Mesendoderm (in vitro differentiated cells): Measurements from ENCODE around the gene HELZ.

Experiments used
- DNase-seq: peaks from one replicate; pipeline ENCODE4 v3.0.0; 2013
- H2AK5ac ChIP-seq: 2 replicates; pipeline ENCODE4 v1.6.1; 2013; ENCODE audit warnings: low read length, inconsistent platforms
- H2BK120ac ChIP-seq: 2 replicates; pipeline ENCODE4 v1.6.1; 2013; ENCODE audit warnings: low read depth, mild to moderate bottlenecking, low read length, moderate library complexity, mixed read lengths
- H2BK15ac ChIP-seq: replicated peaks from 2 replicates; pipeline ENCODE4 v1.6.1; 2013; ENCODE audit warnings: low read depth, mild to moderate bottlenecking, moderate library complexity
- H2BK5ac ChIP-seq: 2 replicates; pipeline ENCODE4 v1.6.1; 2013; ENCODE audit warnings: low read length, inconsistent platforms
- H3K18ac ChIP-seq: 2 replicates; pipeline ENCODE4 v1.6.1; 2013; ENCODE audit warnings: mild to moderate bottlenecking, low read length, mixed read lengths
- H3K23ac ChIP-seq: one replicate; pipeline ENCODE4 v1.6.1; 2013; ENCODE audit warnings: low read length
- H3K27ac ChIP-seq: 2 replicates; pipeline ENCODE4 v1.5.1; 2013; ENCODE audit warnings: low read depth, mild to moderate bottlenecking, inconsistent platforms, low read length, moderate library complexity
- H3K27me3 ChIP-seq: 2 replicates; pipeline ENCODE4 v1.6.1; 2013; ENCODE audit warnings: low read length, control low read depth, mild to moderate bottlenecking, inconsistent platforms; ENCODE audit not compliant: insufficient read depth, poor library complexity
- H3K36me3 ChIP-seq: 2 replicates; pipeline ENCODE4 v1.6.1; 2013; ENCODE audit warnings: low read length, inconsistent platforms; ENCODE audit not compliant: control insufficient read depth, insufficient read depth
- H3K4ac ChIP-seq: one replicate; pipeline ENCODE4 v1.6.1; 2013; ENCODE audit warnings: low read depth, mild to moderate bottlenecking, low read length, moderate library complexity
- H3K4me1 ChIP-seq: 2 replicates; pipeline ENCODE4 v1.6.1; 2013; ENCODE audit warnings: low read depth, low read length, inconsistent platforms; ENCODE audit not compliant: control insufficient read depth
- H3K4me2 ChIP-seq: 2 replicates; pipeline ENCODE4 v1.6.1; 2013; ENCODE audit warnings: low read length
- H3K4me3 ChIP-seq: 2 replicates; pipeline ENCODE4 v1.5.1; 2013; ENCODE audit warnings: mild to moderate bottlenecking, low read length
- H3K56ac ChIP-seq: one replicate; pipeline ENCODE4 v1.6.1; 2013; ENCODE audit warnings: low read length
- H3K79me1 ChIP-seq: 2 replicates; pipeline ENCODE4 v1.6.1; 2013; ENCODE audit warnings: low read length, inconsistent platforms
- H3K79me2 ChIP-seq: 2 replicates; pipeline ENCODE4 v1.6.1; 2013; ENCODE audit warnings: mild to moderate bottlenecking, low read length; ENCODE audit not compliant: control insufficient read depth, insufficient read depth
- H3K9ac ChIP-seq: 2 replicates; pipeline ENCODE4 v1.6.1; 2013; ENCODE audit warnings: low read length, inconsistent platforms
- H4K5ac ChIP-seq: one replicate; pipeline ENCODE4 v1.6.1; 2013; ENCODE audit warnings: low read length
- H4K8ac ChIP-seq: one replicate; pipeline ENCODE4 v1.6.1; 2013; ENCODE audit warnings: low read depth, mild to moderate bottlenecking, control low read depth, low read length, moderate library complexity
- WGBS: extraction: QIAGEN DNeasy Blood & Tissue Kit; methylation state at CpG from one replicate; pipeline ENCODE4 v1.1.7; 2013; ENCODE audit warnings: low lambda C conversion rate, missing lambda C conversion rate; ENCODE audit not compliant: insufficient coverage; ENCODE audit errors: extremely low coverage; 5-methylcytosine and 5-hydroxymethylcytosine counted together

Gene HELZ

DNA sequence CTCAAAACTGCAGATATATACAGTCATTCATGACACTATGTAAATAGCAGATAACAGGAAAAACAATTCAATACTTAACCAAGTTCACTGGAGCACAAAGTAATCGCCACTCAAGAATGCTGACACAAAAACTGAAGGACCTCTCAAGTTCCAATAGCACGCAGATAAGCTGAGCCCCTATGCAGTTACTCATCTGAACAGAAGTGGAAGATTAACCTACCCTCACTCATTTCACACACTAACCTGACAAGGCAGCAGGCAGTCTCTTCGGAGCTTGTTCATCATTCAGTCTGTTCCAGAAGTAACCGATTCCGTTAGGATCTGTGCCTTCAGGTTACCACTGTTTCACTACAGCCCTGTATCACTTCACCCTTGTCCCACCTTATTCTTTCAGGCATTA, 6.0 kb downstream of the HELZ start:
- peaks cover 1% of the 10 kb centered on the region for H3K36me3 ChIP-seq

DNA sequence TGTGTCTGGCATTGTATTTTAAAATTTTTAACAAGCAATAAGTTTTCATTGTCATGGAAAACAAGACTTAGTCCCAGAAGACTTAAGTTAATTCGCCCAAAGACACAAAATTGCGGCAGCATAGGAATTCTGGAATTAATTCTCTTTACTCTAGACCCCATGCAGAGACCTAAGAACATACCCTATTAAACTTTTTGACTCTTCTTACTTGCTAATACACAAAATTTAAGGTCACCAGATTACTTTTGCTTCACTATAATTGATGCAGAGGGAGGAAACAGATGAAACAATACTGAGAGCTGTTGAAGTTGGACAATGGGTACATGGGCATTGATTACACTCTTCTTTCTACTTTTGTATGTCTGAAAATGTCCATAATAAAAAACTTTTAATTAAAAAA, 12.6 kb downstream of the HELZ start:
- Histone ChIP-seq H4K5ac (no peak overlapping the region), H4K8ac (no peak overlapping the region), H3K4ac (no peak overlapping the region), H3K27ac (no peak overlapping the region), H3K23ac (no peak overlapping the region), H3K4me3 (no peak overlapping the region), H3K9ac (no peak overlapping the region), H3K36me3 (peaks cover 1% of the 10 kb centered on the region), H2BK15ac (no peak overlapping the region), H2BK120ac (no peak overlapping the region), H3K27me3 (no peaks in the 10 kb centered on the region), H2AK5ac (no peak overlapping the region), H3K4me2 (no peak overlapping the region), H3K18ac (no peak overlapping the region), H3K4me1 (no peaks in the 10 kb centered on the region), H2BK5ac (no peak overlapping the region), H3K79me2 (peaks cover 7% of the 10 kb centered on the region), H3K79me1 (peaks cover 6% of the 10 kb centered on the region), H3K56ac (no peak overlapping the region)
- no CpG with 5 or more reads among the region's 2 CpGs for WGBS
- DNase-seq = no peak

More for the DNA sequence above, 6.0 kb downstream of the HELZ start:
- Histone ChIP-seq H3K4me2 (no peak overlapping the region), H2BK120ac (no peak overlapping the region), H3K9ac (no peak overlapping the region), H3K27ac (no peak overlapping the region), H3K4ac (no peak overlapping the region), H3K23ac (no peak overlapping the region), H2BK15ac (no peak overlapping the region), H4K8ac (no peak overlapping the region), H3K4me1 (peaks cover 1% of the 10 kb centered on the region), H3K79me1 (peaks cover 9% of the 10 kb centered on the region), H2AK5ac (no peak overlapping the region), H3K4me3 (no peak overlapping the region), H3K79me2 (peaks cover 15% of the 10 kb centered on the region), H3K18ac (no peak overlapping the region), H2BK5ac (no peak overlapping the region), H4K5ac (no peak overlapping the region), H3K56ac (no peak overlapping the region), H3K27me3 (no peaks in the 10 kb centered on the region)
- no CpG with 5 or more reads among the region's 5 CpGs for WGBS
- DNase-seq = no peak

DNA sequence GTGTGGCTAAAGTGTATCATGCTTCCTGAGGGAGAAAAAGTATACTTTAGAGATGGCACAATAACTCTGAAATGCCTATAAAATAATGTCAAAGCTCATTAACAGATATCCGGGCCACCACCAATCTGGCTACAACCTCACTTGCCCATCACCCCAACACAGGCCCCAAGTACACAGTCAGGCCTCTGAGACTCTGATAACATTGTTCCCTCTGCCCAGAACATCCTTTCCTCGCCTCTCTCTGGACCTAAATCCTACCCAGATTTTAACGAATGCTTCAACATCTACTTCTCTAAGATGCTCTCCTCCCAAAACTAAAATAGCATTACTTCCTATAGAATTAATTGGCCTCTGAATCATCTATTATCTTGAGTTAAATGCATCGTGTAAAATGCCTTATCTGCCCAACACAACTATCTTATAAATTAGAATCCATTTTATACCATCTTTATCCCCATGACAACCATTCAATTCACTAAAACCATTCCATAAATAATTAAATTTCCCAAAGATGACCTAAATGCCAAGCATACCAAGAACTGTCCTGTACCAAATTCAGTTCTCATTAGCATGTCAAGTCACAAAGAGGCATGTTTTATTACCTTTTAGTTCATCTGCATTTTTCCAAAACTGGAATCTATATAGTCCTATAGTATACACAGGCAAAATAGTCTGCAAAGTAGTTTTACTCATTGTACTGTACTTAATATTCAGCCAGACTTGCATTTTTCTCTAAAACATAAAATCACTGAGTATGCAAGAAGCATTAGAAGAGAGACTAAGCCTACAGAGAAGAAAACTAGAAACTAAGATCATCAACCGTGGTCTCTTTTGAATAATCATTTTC, 15.7 kb downstream of the HELZ start:
- peaks cover 5% of the 10 kb centered on the region for H3K79me2 ChIP-seq
- H4K8ac ChIP-seq = no peak overlapping the region
- H2BK5ac ChIP-seq = no peak overlapping the region
- H3K9ac ChIP-seq = no peak overlapping the region
- no peak overlapping the region for H2BK120ac ChIP-seq
- H2AK5ac ChIP-seq = no peak overlapping the region
- no peak for DNase-seq
- H3K27ac ChIP-seq = no peak overlapping the region
- H4K5ac ChIP-seq = no peak overlapping the region
- H3K36me3 ChIP-seq = no peaks in the 10 kb centered on the region
- no peak overlapping the region for H3K56ac ChIP-seq
- no peak overlapping the region for H3K18ac ChIP-seq
- peaks cover 5% of the 10 kb centered on the region for H3K79me1 ChIP-seq
- H3K4ac ChIP-seq = no peak overlapping the region
- WGBS = no CpG with 5 or more reads among the region's 5 CpGs
- no peak overlapping the region for H2BK15ac ChIP-seq
- H3K27me3 ChIP-seq = no peaks in the 10 kb centered on the region
- H3K4me1 ChIP-seq = no peaks in the 10 kb centered on the region
- H3K23ac ChIP-seq = no peak overlapping the region
- no peak overlapping the region for H3K4me2 ChIP-seq
- no peak overlapping the region for H3K4me3 ChIP-seq

DNA sequence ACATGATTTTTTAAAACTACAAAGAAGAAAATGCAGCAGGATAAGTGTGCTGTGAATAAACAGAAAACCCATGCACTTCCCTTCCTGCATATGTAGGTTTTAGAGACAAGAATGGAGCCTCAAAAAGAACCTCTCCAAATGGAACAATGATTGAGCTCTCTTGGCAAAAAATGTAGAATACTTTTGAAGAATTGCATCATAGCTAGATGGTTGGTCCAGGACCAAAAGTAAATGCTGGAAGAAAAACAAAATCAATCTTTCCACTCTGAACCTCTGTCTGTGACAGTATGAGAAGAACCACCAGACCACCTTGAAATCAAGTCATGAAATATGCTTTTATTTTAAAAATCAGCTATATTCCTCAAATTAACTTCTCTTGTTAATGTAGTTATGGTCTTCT, 17.5 kb downstream of the HELZ start:
- Histone ChIP-seq H3K56ac (no peak overlapping the region), H3K23ac (no peak overlapping the region), H3K4me1 (peaks cover 2% of the 10 kb centered on the region), H4K5ac (no peak overlapping the region), H3K27me3 (no peaks in the 10 kb centered on the region), H3K4me3 (no peak overlapping the region), H3K27ac (no peak overlapping the region), H3K18ac (no peak overlapping the region), H3K79me2 (peaks cover 7% of the 10 kb centered on the region), H3K36me3 (no peaks in the 10 kb centered on the region), H3K4ac (no peak overlapping the region), H3K79me1 (peaks cover 12% of the 10 kb centered on the region), H3K4me2 (no peak overlapping the region), H2AK5ac (no peak overlapping the region), H4K8ac (no peak overlapping the region), H3K9ac (no peak overlapping the region), H2BK120ac (no peak overlapping the region), H2BK15ac (no peak overlapping the region), H2BK5ac (no peak overlapping the region)
- DNase-seq = no peak

DNA sequence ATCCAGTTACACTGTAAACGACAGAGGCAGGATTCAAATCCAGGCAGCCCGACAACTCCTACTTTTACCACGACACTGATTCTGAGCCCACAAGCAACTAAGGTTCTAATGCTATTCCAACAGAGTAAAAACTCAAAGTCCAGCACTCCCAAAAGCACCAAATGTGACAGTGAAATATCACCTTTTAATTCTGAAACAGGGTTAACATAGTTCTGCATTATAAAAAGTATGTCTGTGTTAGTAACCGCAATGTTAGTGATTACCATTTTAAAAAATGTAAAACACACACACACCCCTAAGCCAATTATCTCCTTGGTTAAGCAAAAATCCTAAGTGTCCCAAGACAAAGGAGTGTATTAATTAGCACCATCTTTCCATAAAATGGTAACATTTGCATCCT, 19.7 kb downstream of the HELZ start:
- H3K9ac ChIP-seq = no peak overlapping the region
- no CpG with 5 or more reads among the region's 4 CpGs for WGBS
- no peak overlapping the region for H2AK5ac ChIP-seq
- H3K23ac ChIP-seq = no peak overlapping the region
- H4K5ac ChIP-seq = no peak overlapping the region
- H3K4me3 ChIP-seq = no peak overlapping the region
- H4K8ac ChIP-seq = no peak overlapping the region
- H3K27me3 ChIP-seq = no peaks in the 10 kb centered on the region
- no peak overlapping the region for H2BK120ac ChIP-seq
- H3K4me1 ChIP-seq = peaks cover 3% of the 10 kb centered on the region
- H2BK15ac ChIP-seq = no peak overlapping the region
- no peak overlapping the region for H3K4ac ChIP-seq
- H3K79me2 ChIP-seq = peaks cover 12% of the 10 kb centered on the region
- no peaks in the 10 kb centered on the region for H3K36me3 ChIP-seq
- no peak overlapping the region for H3K18ac ChIP-seq
- H3K79me1 ChIP-seq = peaks cover 13% of the 10 kb centered on the region
- no peak overlapping the region for H3K27ac ChIP-seq
- H2BK5ac ChIP-seq = no peak overlapping the region
- H3K56ac ChIP-seq = no peak overlapping the region
- no peak overlapping the region for H3K4me2 ChIP-seq
- no peak for DNase-seq

DNA sequence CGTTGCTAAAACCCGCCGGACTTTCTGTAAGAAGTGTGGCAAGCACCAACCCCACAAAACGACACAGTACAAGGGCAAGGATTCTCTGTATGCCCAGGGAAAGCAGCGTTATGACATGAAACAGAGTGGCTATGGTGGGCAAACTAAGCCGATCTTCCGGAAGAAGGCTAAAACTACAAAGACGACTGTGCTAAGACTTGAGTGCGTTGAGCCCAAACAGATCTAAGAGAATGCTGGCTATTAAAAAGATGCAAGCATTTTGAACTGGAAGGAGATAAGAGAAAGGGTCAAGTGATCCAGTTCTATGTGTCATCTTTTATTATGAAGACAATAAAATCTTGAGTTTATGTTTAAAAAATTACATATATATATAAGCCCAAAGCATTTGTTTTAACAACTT, 20.3 kb downstream of the HELZ start:
- Histone ChIP-seq H2BK15ac (no peak overlapping the region), H3K4me3 (no peak overlapping the region), H3K4me2 (no peak overlapping the region), H2BK120ac (no peak overlapping the region), H2BK5ac (no peak overlapping the region), H4K5ac (no peak overlapping the region), H3K27ac (no peak overlapping the region), H3K18ac (no peak overlapping the region), H4K8ac (no peak overlapping the region), H3K79me2 (peaks cover 18% of the 10 kb centered on the region), H3K79me1 (peaks cover 17% of the 10 kb centered on the region), H3K4me1 (peaks cover 3% of the 10 kb centered on the region), H3K56ac (no peak overlapping the region), H3K27me3 (no peaks in the 10 kb centered on the region), H3K36me3 (peaks cover 4% of the 10 kb centered on the region), H3K9ac (no peak overlapping the region), H3K4ac (no peak overlapping the region), H3K23ac (no peak overlapping the region), H2AK5ac (no peak overlapping the region)
- DNase-seq = no peak
- WGBS = no CpG with 5 or more reads among the region's 9 CpGs
